HepG2 (cell line): ENCODE results near the gene RAB14. TPM values are rescaled to one million over a fixed set of nuclear protein-coding genes. Genes with fewer than 3 reads are reported as not detected.

Experiments
- ATAC-seq: fragments of 200-7000 bp; cut with Tn5 transposase; 3 replicates; pipeline ENCODE4 v1.9.1; 2020; ENCODE audit warnings: mild to moderate bottlenecking, moderate library complexity
- BruUV-seq: library from RNA; stranded (reverse); fragments of 400-500 nt; replicated peaks from 2 replicates; lab custom pipeline; 2021; lab: Mats Ljungman, UMichigan
- CTCF ChIA-PET: fragments of 300-600 bp; formaldehyde crosslinking; extraction: SDS; loops from one replicate; lab custom pipeline; 2021; ENCODE audit warnings: low total read pairs, inconsistent platforms, low intra/inter-chr PET ratio; lab: Yijun Ruan, JAX
- POLR2A ChIA-PET: fragments of 350-600 bp; sonication (Branson Sonifier 250); formaldehyde crosslinking; loops from one replicate; lab custom pipeline; 2020; ENCODE audit warnings: antibody characterized with exemption, inconsistent platforms; lab: Yijun Ruan, JAX
- DNase-seq: peaks from one replicate; pipeline ENCODE4 v3.0.0-alpha.2; 2015; ENCODE audit warnings: low spot score
- FAIRE-seq: peaks from 3 replicates; lab custom pipeline; 2011; peaks lifted over from hg19 to GRCh38; lab: Jason Lieb, UNC
- H2AFZ ChIP-seq: one replicate; pipeline ENCODE4 v1.6.1; 2011; ENCODE audit warnings: low read length, inconsistent platforms
- H3K27ac ChIP-seq: fragments of 300-600 bp; 3 replicates; pipeline ENCODE4 v1.8.0; 2011; ENCODE audit warnings: mixed run types, mild to moderate bottlenecking, mixed read lengths, low read length, inconsistent platforms; ENCODE audit not compliant: insufficient read depth; ENCODE audit errors: extremely low read length
- H3K27me3 ChIP-seq, 2 experiments: fragments of 200-600 bp in 1 of 2; 2 replicates in 1 of 2; 3 replicates in 1 of 2; pipeline versions ENCODE4 v1.6.0 to v1.8.0; 2011; ENCODE audit warnings: low read length in 2 of 2, mild to moderate bottlenecking in 2 of 2, moderate library complexity in 2 of 2, inconsistent platforms in 1 of 2; ENCODE audit not compliant: insufficient read depth in 2 of 2, control insufficient read depth in 1 of 2
- H3K36me3 ChIP-seq, 2 experiments: fragments of 200-600 bp in 1 of 2; replicated peaks in 1 of 2; 2 replicates in 1 of 2; 3 replicates in 1 of 2; pipeline versions ENCODE4 v1.5.1 to v1.8.0; 2011; ENCODE audit warnings: low read length in 2 of 2, inconsistent platforms in 1 of 2; ENCODE audit not compliant: insufficient read depth in 2 of 2, control insufficient read depth in 1 of 2
- H3K4me1 ChIP-seq: 2 replicates; pipeline ENCODE4 v1.5.1; 2012; ENCODE audit warnings: low read length, inconsistent platforms; ENCODE audit not compliant: insufficient read depth
- H3K4me2 ChIP-seq: 2 replicates; pipeline ENCODE4 v1.6.0; 2011; ENCODE audit warnings: low read depth, low read length, inconsistent platforms
- H3K4me3 ChIP-seq, 3 experiments: fragments of 200-600 bp in 1 of 3; sonication (generic), shearing (Covaris generic) in 1 of 3; replicated peaks in 1 of 3; 2 replicates each; pipeline ENCODE4 v1.5.1; 2011 to 2016; ENCODE audit warnings: low read length in 3 of 3, inconsistent platforms in 2 of 3, low read depth in 2 of 3, mild to moderate bottlenecking in 2 of 3, control low read depth in 1 of 3, mixed read lengths in 1 of 3; ENCODE audit not compliant: insufficient read depth in 1 of 3
- H3K79me2 ChIP-seq: one replicate; pipeline ENCODE4 v1.6.1; 2011; ENCODE audit warnings: low read length, inconsistent platforms; ENCODE audit not compliant: insufficient read depth
- H3K9ac ChIP-seq: 2 replicates; pipeline ENCODE4 v1.6.0; 2011; ENCODE audit warnings: mild to moderate bottlenecking, low read depth, low read length, inconsistent platforms; ENCODE audit not compliant: insufficient read depth
- H3K9me3 ChIP-seq: 2 replicates; pipeline ENCODE4 v1.5.1; 2012; ENCODE audit warnings: mild to moderate bottlenecking, low read length
- H4K20me1 ChIP-seq: 2 replicates; pipeline ENCODE4 v1.6.0; 2011; ENCODE audit warnings: inconsistent platforms, mild to moderate bottlenecking, low read length, moderate library complexity; ENCODE audit not compliant: insufficient read depth
- AKAP8 ChIP-seq: sonication (generic); formaldehyde crosslinking; IDR thresholded peaks from 2 replicates; pipeline ENCODE4 v1.5.1; 2020; ENCODE audit warnings: mild to moderate bottlenecking, missing genetic modification reagents
- ATF7 ChIP-seq, 2 experiments: fragments of 450-650 bp in 1 of 2; sonication (generic) in 1 of 2; formaldehyde crosslinking in 1 of 2; IDR thresholded peaks; 2 replicates each; pipeline versions ENCODE4 v1.4.0 to v1.6.1; 2016 to 2020; ENCODE audit warnings: antibody characterized with exemption in 1 of 2, mild to moderate bottlenecking in 1 of 2, missing genetic modification reagents in 1 of 2
- ELF4 ChIP-seq: sonication (generic); formaldehyde crosslinking; IDR thresholded peaks from 2 replicates; pipeline ENCODE4 v1.5.0; 2020; ENCODE audit warnings: missing genetic modification reagents, mild to moderate bottlenecking, moderate library complexity, borderline replicate concordance
- FOXO1 ChIP-seq: sonication (generic); formaldehyde crosslinking; IDR thresholded peaks from 2 replicates; pipeline ENCODE4 v1.4.0; 2020; ENCODE audit warnings: missing genetic modification reagents
- GATAD1 ChIP-seq: IDR thresholded peaks from 2 replicates; pipeline ENCODE4 v1.6.1; 2016; ENCODE audit warnings: missing genetic modification reagents, missing compliant biosample characterization
- HES4 ChIP-seq: sonication (generic); formaldehyde crosslinking; IDR thresholded peaks from 2 replicates; pipeline ENCODE4 v1.9.0; 2021; ENCODE audit warnings: mild to moderate bottlenecking, missing genetic modification reagents, borderline replicate concordance
- HNF4G ChIP-seq, 2 experiments: sonication (generic) in 1 of 2; formaldehyde crosslinking in 1 of 2; IDR thresholded peaks; 2 replicates each; pipeline versions ENCODE4 v1.4.0 to v1.6.1; 2011 to 2020; ENCODE audit warnings: borderline replicate concordance in 2 of 2, low read depth in 2 of 2, mild to moderate bottlenecking in 2 of 2, low read length in 1 of 2, missing genetic modification reagents in 1 of 2, moderate library complexity in 1 of 2
- PLRG1 ChIP-seq: fragments of 450-650 bp; conservative IDR thresholded peaks from 2 replicates; pipeline ENCODE4 v1.6.1; 2016
- PRPF4 ChIP-seq: fragments of 200-400 bp; formaldehyde crosslinking; IDR thresholded peaks from 2 replicates; pipeline ENCODE4 v1.6.1; 2016; ENCODE audit warnings: low read length, low read depth; ENCODE audit not compliant: poor library complexity, severe bottlenecking
- RBAK ChIP-seq: sonication (generic); formaldehyde crosslinking; IDR thresholded peaks from 2 replicates; pipeline ENCODE4 v1.5.1; 2020; ENCODE audit warnings: mild to moderate bottlenecking, missing genetic modification reagents
- SUZ12 ChIP-seq: fragments of 150-350 bp; IDR thresholded peaks from 2 replicates; pipeline ENCODE4 v1.6.1; 2014; ENCODE audit warnings: low read depth, low read length
- ZNF143 ChIP-seq: sonication (generic); formaldehyde crosslinking; IDR thresholded peaks from 2 replicates; pipeline ENCODE4 v1.4.0; 2020; ENCODE audit warnings: missing genetic modification reagents
- ZNF224 ChIP-seq: sonication (generic); formaldehyde crosslinking; IDR thresholded peaks from 2 replicates; pipeline ENCODE4 v1.5.0; 2020; ENCODE audit warnings: mild to moderate bottlenecking, missing genetic modification reagents
- ZNF713 ChIP-seq: sonication (generic); formaldehyde crosslinking; IDR thresholded peaks from 2 replicates; pipeline ENCODE4 v1.4.0; 2020; ENCODE audit warnings: mild to moderate bottlenecking, missing genetic modification reagents
- ZNF737 ChIP-seq: sonication (generic); formaldehyde crosslinking; IDR thresholded peaks from 2 replicates; pipeline ENCODE4 v1.5.0; 2020; ENCODE audit warnings: missing genetic modification reagents, mild to moderate bottlenecking, borderline replicate concordance
- WGBS: methylation state at CpG from one replicate; pipeline ENCODE4 v1.1.6; 2017; ENCODE audit warnings: low lambda C conversion rate; 5-methylcytosine and 5-hydroxymethylcytosine counted together
- in situ Hi-C: cut with HindIII; loops from 2 replicates; pipeline ENCODE4 v1.10.0; 2017; ENCODE audit warnings: low pct_unique_long_range_greater_than_20kb; ENCODE audit not compliant: extremely low pct_ligation_motif_present
- intact Hi-C: fragments of 100-400 bp; cut with micrococcal nuclease; formaldehyde crosslinking; loops from one replicate; pipeline ENCODE4 v1.10.0; 2022; ENCODE audit not compliant: unreplicated experiment
- polyA plus RNA-seq, 8 experiments: library from polyadenylated mRNA; depleted of rRNA in 3 of 8; stranded (reverse) in 7 of 8; unstranded in 1 of 8; fragments of >200 nt; fragmentation: Illumina TruSeq in 4 of 8; extraction: Trizol in 4 of 8; gene quantifications; 2 replicates each; pipeline versions ENCODE4 v1.2.1 to v1.2.3, GENCODE V29; 2011 to 2016; ENCODE audit warnings: low read depth in 4 of 8, missing spikeins in 1 of 8, mixed read lengths in 1 of 8; ENCODE audit not compliant: insufficient read depth in 1 of 8
- total RNA-seq, 5 experiments: library from RNA; depleted of rRNA; stranded (reverse); fragments of >200 nt; fragmentation: Illumina TruSeq; extraction: Trizol; gene quantifications; 2 replicates each; pipeline ENCODE4 v1.2.3, GENCODE V29; 2016; ENCODE audit warnings: low read depth in 1 of 5
- TF ChIP-seq, protein P1 (sequence below): IDR thresholded peaks from 2 replicates; pipeline ENCODE4 v1.6.1; 2016; ENCODE audit warnings: low read depth, control low read depth
- TF ChIP-seq, protein P2 (sequence below): sonication (generic); formaldehyde crosslinking; IDR thresholded peaks from 2 replicates; pipeline ENCODE4 v1.5.0; 2020; ENCODE audit warnings: missing genetic modification reagents, mild to moderate bottlenecking, borderline replicate concordance
- TF ChIP-seq, protein P3 (sequence below): sonication (generic); formaldehyde crosslinking; IDR thresholded peaks from 2 replicates; pipeline ENCODE4 v1.5.0; 2020; ENCODE audit warnings: mild to moderate bottlenecking, low read depth, missing genetic modification reagents, borderline replicate concordance

The RAB14 gene
- total and polyA plus RNA-seq, 2 of the 13 experiments (the other 11 are each of a cell fraction or from before 2014, with no cell fraction given): 17.4 to 19.3 TPM

- WGBS: 11% methylated on average over 3 of the region's 3 CpGs
Observed at GRCh38 chr9:121239071-121239470, 37.4 kb upstream of the RAB14 start.

DNA sequence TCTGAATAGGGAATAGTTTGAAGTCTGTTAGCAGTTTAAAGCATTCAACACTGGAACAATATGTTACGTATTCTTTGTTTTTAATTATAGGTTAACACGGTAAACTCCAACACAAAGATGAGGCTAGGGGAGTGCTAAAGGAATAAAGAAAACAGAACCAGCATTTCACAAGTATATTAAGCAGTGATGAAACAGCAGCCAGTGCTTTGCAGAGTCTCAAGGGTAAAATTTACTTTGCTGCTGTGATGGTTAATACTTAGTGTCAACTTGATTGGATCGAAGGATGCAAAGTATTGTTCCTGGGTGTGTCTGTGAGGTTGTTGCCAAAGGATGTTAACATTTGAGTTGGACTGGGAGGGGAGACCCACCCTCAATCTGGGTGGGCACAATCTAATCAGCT is 36.2 kb upstream of the RAB14 start:
- intact Hi-C loops: no loop called here
- no TSS peak for BruUV-seq
- Histone ChIP-seq H4K20me1 (no peaks in the 10 kb centered on the region), H3K9me3 (no peaks in the 10 kb centered on the region), H3K27ac (no peak overlapping the region), H3K4me2 (no peak overlapping the region), H3K9ac (no peak overlapping the region), H3K4me1 (peaks cover 16% of the 10 kb centered on the region), H3K27me3 (peaks cover 0 to 15% of the 10 kb centered on the region in 2 experiments; a peak in 1 of 5 replicates), H3K79me2 (no peaks in the 10 kb centered on the region), H3K36me3 (no peaks in the 10 kb centered on the region), H2AFZ (no peak overlapping the region), H3K4me3 (no peak overlapping the region)
- 54% methylated on average over 3 of the region's 3 CpGs for WGBS
- ChIA-PET POLR2A (no interaction called here), CTCF (no interaction called here)
- ATAC-seq (no peak), DNase-seq (no peak), FAIRE-seq (no peak)
- in situ Hi-C loops: no loop called here
- TF ChIP-seq PLRG1: no peak
- TF ChIP-seq, protein P1, sequence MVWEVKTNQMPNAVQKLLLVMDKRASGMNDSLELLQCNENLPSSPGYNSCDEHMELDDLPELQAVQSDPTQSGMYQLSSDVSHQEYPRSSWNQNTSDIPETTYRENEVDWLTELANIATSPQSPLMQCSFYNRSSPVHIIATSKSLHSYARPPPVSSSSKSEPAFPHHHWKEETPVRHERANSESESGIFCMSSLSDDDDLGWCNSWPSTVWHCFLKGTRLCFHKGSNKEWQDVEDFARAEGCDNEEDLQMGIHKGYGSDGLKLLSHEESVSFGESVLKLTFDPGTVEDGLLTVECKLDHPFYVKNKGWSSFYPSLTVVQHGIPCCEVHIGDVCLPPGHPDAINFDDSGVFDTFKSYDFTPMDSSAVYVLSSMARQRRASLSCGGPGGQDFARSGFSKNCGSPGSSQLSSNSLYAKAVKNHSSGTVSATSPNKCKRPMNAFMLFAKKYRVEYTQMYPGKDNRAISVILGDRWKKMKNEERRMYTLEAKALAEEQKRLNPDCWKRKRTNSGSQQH (CRISPR knock-in tag): no peak
- TF ChIP-seq, protein P2, sequence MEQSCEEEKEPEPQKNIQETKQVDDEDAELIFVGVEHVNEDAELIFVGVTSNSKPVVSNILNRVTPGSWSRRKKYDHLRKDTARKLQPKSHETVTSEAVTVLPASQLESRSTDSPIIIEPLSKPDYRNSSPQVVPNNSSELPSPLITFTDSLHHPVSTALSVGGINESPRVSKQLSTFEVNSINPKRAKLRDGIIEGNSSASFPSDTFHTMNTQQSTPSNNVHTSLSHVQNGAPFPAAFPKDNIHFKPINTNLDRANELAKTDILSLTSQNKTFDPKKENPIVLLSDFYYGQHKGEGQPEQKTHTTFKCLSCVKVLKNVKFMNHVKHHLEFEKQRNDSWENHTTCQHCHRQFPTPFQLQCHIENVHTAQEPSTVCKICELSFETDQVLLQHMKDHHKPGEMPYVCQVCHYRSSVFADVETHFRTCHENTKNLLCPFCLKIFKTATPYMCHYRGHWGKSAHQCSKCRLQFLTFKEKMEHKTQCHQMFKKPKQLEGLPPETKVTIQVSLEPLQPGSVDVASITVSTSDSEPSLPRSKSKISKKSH: no peak
- TF ChIP-seq RBAK: no peak
- no peak for TF ChIP-seq ZNF713 (CRISPR knock-in tag)
- TF ChIP-seq HNF4G (IDR thresholded peaks at IDR 0.05; ENCODE audit: borderline replicate concordance, low read depth, low read length): no peak
- TF ChIP-seq HNF4G (CRISPR knock-in tag; IDR thresholded peaks at IDR 0.05; ENCODE audit: borderline replicate concordance, low read depth): no peak
- no peak for TF ChIP-seq ZNF224 (CRISPR knock-in tag)
- TF ChIP-seq ELF4 (CRISPR knock-in tag): no peak

More at GRCh38 chr9:121239071-121239470, 37.4 kb upstream of the RAB14 start:
- Histone ChIP-seq H3K4me3 (no peak overlapping the region), H2AFZ (no peak overlapping the region), H3K27ac (no peak overlapping the region), H3K9me3 (peaks cover 4% of the 10 kb centered on the region; the same call in 1 of the 2 replicates), H3K9ac (no peak overlapping the region), H3K36me3 (no peaks in the 10 kb centered on the region), H3K27me3 (peaks cover 0 to 15% of the 10 kb centered on the region in 2 experiments; a peak in 1 of 5 replicates), H3K4me1 (peaks cover 10% of the 10 kb centered on the region), H3K4me2 (no peak overlapping the region), H4K20me1 (no peaks in the 10 kb centered on the region), H3K79me2 (no peaks in the 10 kb centered on the region)
- intact Hi-C loops (no loop called here), in situ Hi-C loops (no loop called here)
- ChIA-PET CTCF (no interaction called here), POLR2A (no interaction called here)
- ATAC-seq: no peak
- FAIRE-seq: no peak
- no TSS peak for BruUV-seq
- TF ChIP-seq SUZ12 (no peak), FOXO1 (no peak), AKAP8 (CRISPR knock-in tag) (no peak), ZNF737 (CRISPR knock-in tag) (no peak), ZNF143 (no peak), HES4 (CRISPR knock-in tag) (no peak), ATF7 (IDR thresholded peaks at IDR 0.05) (no peak), ATF7 (CRISPR knock-in tag; IDR thresholded peaks at IDR 0.05) (no peak), GATAD1 (CRISPR knock-in tag) (no peak), PRPF4 (no peak)
- TF ChIP-seq, protein P3, sequence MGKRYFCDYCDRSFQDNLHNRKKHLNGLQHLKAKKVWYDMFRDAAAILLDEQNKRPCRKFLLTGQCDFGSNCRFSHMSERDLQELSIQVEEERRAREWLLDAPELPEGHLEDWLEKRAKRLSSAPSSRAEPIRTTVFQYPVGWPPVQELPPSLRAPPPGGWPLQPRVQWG (CRISPR knock-in tag): no peak
- TF ChIP-seq, protein P1 (CRISPR knock-in tag): no peak
- no peak for DNase-seq
